ENCODE results near the gene SEPTIN5.

The SEPTIN5 gene

GRCh38 chr22:19756288-19757128 is 42.2 kb downstream of the SEPTIN5 start:
- ChIA-PET POLR2A (ENCODE audit: low non-redundant PET) (no interaction called here), CTCF (interaction anchor here (0.5 to 1.2 kb wide), 11 partner anchors 10 to 155 kb away, joined by 3 to 12 read pairs (median 5); no protein-coding TSS in a partner anchor)
- TF ChIP-seq CTCF (conservative IDR thresholded peaks at IDR 0.05; ENCODE audit: low read depth): peak; percentile 83
- DNase-seq (ENCODE audit: low spot score): peak; percentile 67
- H3K27ac ChIP-seq: peak overlapping the region; percentile 61

- H3K27ac ChIP-seq: peak overlapping the region; percentile 61
- CTCF ChIA-PET: interaction anchor here (0.7 to 1.5 kb wide), 5 partner anchors 21 to 153 kb away, joined by 3 to 7 read pairs (median 5); no protein-coding TSS in a partner anchor
- no peak for TF ChIP-seq CTCF (conservative IDR thresholded peaks at IDR 0.05; ENCODE audit: low read depth)
- POLR2A ChIA-PET (ENCODE audit: low non-redundant PET): no interaction called here
- no peak for DNase-seq (ENCODE audit: low spot score)
These were observed 43.1 kb downstream of the SEPTIN5 start for GRCh38 chr22:19757140-19757984.

GRCh38 chr22:19757985-19758895 is 43.9 kb downstream of the SEPTIN5 start:
- TF ChIP-seq CTCF (conservative IDR thresholded peaks at IDR 0.05; ENCODE audit: low read depth): no peak
- ChIA-PET POLR2A (ENCODE audit: low non-redundant PET) (no interaction called here), CTCF (interaction anchor here (0.7 to 1.5 kb wide), 2 partner anchors 22 to 152 kb away, joined by 3 to 7 read pairs; no protein-coding TSS in a partner anchor)
- no peak for DNase-seq (ENCODE audit: low spot score)
- peak overlapping the region; percentile 61 for H3K27ac ChIP-seq

GRCh38 chr22:19758896-19759426 is 44.7 kb downstream of the SEPTIN5 start:
- no peak overlapping the region for H3K27ac ChIP-seq
- no peak for TF ChIP-seq CTCF (conservative IDR thresholded peaks at IDR 0.05; ENCODE audit: low read depth)
- DNase-seq (ENCODE audit: low spot score): no peak
- ChIA-PET POLR2A (ENCODE audit: low non-redundant PET) (no interaction called here), CTCF (interaction anchor here (0.6 to 1.5 kb wide), 2 partner anchors 151 to 190 kb away, joined by 3 to 7 read pairs; no protein-coding TSS in a partner anchor)

GRCh38 chr22:19759427-19760057 is 45.2 kb downstream of the SEPTIN5 start:
- ChIA-PET CTCF (interaction anchor here (0.6 kb wide), 1 partner anchor 190 kb away, joined by 3 read pairs; no protein-coding TSS in a partner anchor), POLR2A (ENCODE audit: low non-redundant PET) (no interaction called here)
- H3K27ac ChIP-seq: no peak overlapping the region
- no peak for DNase-seq (ENCODE audit: low spot score)
- TF ChIP-seq CTCF (conservative IDR thresholded peaks at IDR 0.05; ENCODE audit: low read depth): no peak

All from RWPE1 (cell line).